Activated naive CD4-positive, alpha-beta T cell treated with anti-CD3 and anti-CD28 coated beads for 36 hours (primary cell): ENCODE measurements around the gene TAPBP. TPM values are rescaled to one million over a fixed set of nuclear protein-coding genes. Genes with fewer than 3 reads are reported as not detected.
"Not testable (repeated sequence)": the region's sequence is repeated elsewhere in the genome, so short reads cannot be mapped to it uniquely, and the experiment has no call there.

Experiments used
- CTCF ChIA-PET: fragments of 350-600 bp; sonication (Branson Sonifier 250); formaldehyde crosslinking; loops from one replicate; lab custom pipeline; 2021; ENCODE audit warnings: antibody characterized with exemption; lab: Charles Lee
- DNase-seq: peaks from one replicate; pipeline ENCODE4 v3.0.0-alpha.2; 2020
- H3K27ac Mint-ChIP-seq: one replicate; pipeline ENCODE4 v1.8.0; 2021; ENCODE audit warnings: mild to moderate bottlenecking, mixed read lengths
- H3K27me3 Mint-ChIP-seq: one replicate; pipeline ENCODE4 v1.8.0; 2021; ENCODE audit warnings: low read depth, mixed read lengths
- H3K36me3 Mint-ChIP-seq: one replicate; pipeline ENCODE4 v1.8.0; 2021; ENCODE audit warnings: low read depth, mixed read lengths
- H3K4me1 Mint-ChIP-seq: one replicate; pipeline ENCODE4 v1.8.0; 2021; ENCODE audit warnings: low read depth, mixed read lengths
- H3K4me3 Mint-ChIP-seq: one replicate; pipeline ENCODE4 v1.8.0; 2021; ENCODE audit warnings: mild to moderate bottlenecking, moderate library complexity, mixed read lengths
- H3K9me3 Mint-ChIP-seq: one replicate; pipeline ENCODE4 v1.8.0; 2021; ENCODE audit warnings: mixed read lengths
- intact Hi-C: fragments of 100-400 bp; cut with micrococcal nuclease; formaldehyde crosslinking; loops from one replicate; pipeline ENCODE4 v1.15.1; 2023
- total RNA-seq, 2 experiments: library from RNA; stranded (reverse); gene quantifications; one replicate each; pipeline ENCODE4 v1.2.3, GENCODE V29; 2021

The TAPBP gene
- 100 to 1,000 TPM; 184 TPM for total RNA-seq

DNA sequence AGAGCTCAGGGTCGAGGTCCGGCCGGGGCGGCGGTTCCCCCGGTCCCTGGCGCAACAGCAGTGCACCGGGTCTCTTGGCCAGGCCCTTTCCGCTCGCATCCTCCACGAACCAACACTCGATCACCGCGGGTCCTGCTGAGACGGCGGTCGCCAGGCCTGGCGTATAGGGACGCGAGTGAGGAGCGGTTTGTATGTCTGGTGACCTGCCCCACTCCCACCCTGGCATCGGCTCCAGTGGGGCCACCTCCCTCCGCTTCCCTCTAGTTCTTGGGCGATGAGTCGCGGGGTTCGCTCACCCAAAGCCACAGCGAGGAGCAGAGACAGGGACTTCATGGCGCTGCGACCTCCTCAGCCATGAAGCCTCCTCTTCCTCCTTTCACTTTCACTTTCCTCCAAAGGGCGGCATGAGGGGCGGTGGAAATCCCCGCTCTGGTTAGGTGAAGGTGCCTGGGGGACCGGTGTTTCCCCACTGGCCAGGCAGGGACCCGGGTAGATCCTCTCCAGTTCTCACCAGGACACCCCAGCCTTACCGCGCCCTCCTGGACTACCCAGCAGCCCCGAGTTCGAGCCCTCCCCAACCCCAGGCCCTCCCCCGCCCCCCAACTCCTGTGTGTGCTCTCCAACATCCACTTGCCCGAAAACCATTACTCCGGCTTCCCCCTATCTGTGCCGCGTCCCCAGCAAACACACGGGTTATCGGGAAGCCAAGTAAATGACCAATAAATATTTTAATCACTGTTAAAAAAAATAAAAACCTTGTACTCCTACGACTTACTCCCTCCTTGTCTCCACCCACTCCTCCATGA is at the start of gene TAPBP:
Gene TAPBP (minus strand): TSS at position 370 of the 806 bp plus-strand sequence. CDS start 37 bp downstream, at position 333.
- CTCF ChIA-PET: interaction anchor here (0.6 to 3.2 kb wide), 5 partner anchors 25 to 117 kb away, joined by 3 to 29 read pairs (median 6); partner anchors contain the start of genes B3GALT4, PFDN6 and WDR46
- intact Hi-C loops: loop anchor here (1.0 to 10.0 kb wide), 10 partner anchors 9 to 469 kb away; partner anchors contain the start of genes CUTA, PSMB8 and VPS52
- Mint-ChIP-seq H3K27me3 (no peaks in the 10 kb centered on the region), H3K27ac (peak within 1 kb of the TSS; percentile 99), H3K9me3 (no peaks in the 10 kb centered on the region), H3K4me3 (peak within 1 kb of the TSS; percentile 99), H3K4me1 (peaks cover 62% of the 10 kb centered on the region), H3K36me3 (peaks cover 35% of the 10 kb centered on the region)
- DNase-seq: peak; percentile 91

DNA sequence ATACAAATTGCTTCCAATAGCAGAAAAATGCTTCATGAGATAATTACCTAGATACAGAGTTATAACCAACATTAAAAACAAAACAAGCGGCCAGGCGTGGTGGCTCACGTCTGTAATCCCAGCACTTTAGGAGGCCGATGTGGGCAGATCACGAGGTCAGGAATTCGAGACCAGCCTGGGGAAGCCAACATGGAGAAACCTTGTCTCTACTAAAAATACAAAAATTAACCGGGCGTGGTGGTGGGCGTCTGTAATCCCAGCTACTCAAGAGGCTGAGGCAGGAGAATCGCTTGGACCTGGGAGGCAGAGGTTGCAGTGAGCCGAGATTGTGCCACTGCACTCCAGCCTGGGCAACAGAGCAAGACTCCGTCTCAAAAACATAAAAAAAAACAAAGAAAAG is 49.6 kb upstream of the TAPBP start:
- intact Hi-C loops, H3K4me3 Mint-ChIP-seq, H3K4me1 Mint-ChIP-seq, H3K9me3 Mint-ChIP-seq, H3K36me3 Mint-ChIP-seq, H3K27ac Mint-ChIP-seq, H3K27me3 Mint-ChIP-seq, DNase-seq: not testable (repeated sequence)
- CTCF ChIA-PET: interaction anchor here (0.8 kb wide), 1 partner anchor 238 kb away, joined by 3 read pairs; no protein-coding TSS in a partner anchor

DNA sequence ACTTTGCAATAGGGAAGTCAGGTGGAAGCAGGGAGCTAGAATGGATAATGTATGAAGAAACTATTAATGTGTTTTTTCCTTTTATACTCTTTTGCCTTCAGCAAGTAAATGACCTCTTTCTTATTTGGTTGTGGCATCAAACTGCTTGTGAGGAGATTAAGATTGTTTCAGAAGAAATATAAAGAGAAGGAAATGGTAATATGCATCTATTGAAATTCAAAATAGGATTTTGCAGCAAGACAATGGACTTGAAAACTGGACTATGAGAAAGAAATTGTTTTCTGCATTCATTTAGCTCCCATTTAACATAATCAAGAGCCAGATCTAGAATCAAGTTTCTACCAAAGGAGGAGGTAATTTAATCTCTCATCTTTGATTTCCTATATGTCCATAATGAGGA is 45.5 kb upstream of the TAPBP start:
- Mint-ChIP-seq H3K4me1 (no peaks in the 10 kb centered on the region), H3K4me3 (no peak overlapping the region), H3K36me3 (no peaks in the 10 kb centered on the region), H3K27me3 (no peaks in the 10 kb centered on the region), H3K27ac (no peak overlapping the region), H3K9me3 (no peaks in the 10 kb centered on the region)
- no peak for DNase-seq
- intact Hi-C loops: no loop called here
- CTCF ChIA-PET: interaction anchor here (0.7 to 1.2 kb wide), 2 partner anchors 8 to 480 kb away, joined by 3 read pairs; no protein-coding TSS in a partner anchor

DNA sequence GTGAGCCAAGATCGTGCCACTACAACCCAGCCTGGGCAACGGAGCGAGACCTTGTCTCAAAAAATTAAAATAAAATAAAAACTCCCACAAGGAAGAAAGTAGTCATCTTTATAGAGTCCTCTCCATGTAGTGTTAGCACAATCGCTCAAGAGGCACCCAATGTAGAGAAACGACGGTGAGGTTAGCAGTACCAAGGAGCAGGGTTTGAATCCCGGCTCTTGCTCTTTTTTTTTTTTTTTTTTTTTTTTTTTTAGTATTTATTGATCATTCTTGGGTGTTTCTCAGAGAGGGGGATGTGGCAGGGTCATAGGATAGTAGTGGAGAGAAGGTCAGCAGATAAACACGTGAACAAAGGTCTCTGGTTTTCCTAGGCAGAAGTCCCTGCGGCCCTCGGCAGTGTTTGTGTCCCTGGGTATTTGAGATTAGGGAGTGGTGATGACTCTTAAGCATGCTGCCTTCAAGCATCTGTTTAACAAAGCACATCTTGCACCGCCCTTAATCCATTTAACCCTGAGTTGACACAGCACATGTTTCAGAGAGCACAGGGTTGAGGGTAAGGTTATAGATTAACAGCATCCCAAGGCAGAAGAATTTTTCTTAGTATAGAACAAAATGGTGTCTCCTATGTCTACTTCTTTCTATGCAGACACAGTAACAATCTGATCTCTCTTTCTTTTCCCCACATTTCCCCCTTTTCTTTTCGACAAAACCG is 43.4 kb upstream of the TAPBP start:
- H3K4me1 Mint-ChIP-seq: not testable (repeated sequence)

DNA sequence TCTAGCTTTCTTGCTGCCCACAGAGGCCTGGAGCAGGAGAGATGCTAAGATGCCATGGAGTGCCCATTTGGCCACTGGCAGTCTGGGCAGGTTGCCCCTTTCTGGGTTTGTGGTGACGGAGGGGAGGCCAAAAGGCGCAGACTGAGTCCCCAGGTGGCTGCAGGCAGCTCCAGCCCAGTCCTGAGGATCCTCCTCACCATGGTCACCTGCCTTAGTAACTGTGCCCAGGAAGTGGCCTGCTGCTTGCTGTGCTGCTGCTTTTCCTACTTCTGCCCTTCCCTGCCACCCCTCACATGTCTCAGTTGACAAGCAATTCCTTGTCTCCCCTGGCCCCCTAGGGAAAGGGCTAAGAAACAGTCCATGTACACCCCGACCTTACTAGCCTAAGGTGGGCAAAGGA is 42.4 kb upstream of the TAPBP start:
- no peak for DNase-seq
- H3K4me1 Mint-ChIP-seq: no peaks in the 10 kb centered on the region
- H3K36me3 Mint-ChIP-seq: no peaks in the 10 kb centered on the region
- H3K9me3 Mint-ChIP-seq: no peaks in the 10 kb centered on the region
- H3K4me3 Mint-ChIP-seq: no peak overlapping the region
- H3K27me3 Mint-ChIP-seq: no peaks in the 10 kb centered on the region
- CTCF ChIA-PET: no interaction called here
- intact Hi-C loops: no loop called here
- H3K27ac Mint-ChIP-seq: no peak overlapping the region

More for the DNA sequence above, 43.4 kb upstream of the TAPBP start:
- H3K9me3 Mint-ChIP-seq, H3K27me3 Mint-ChIP-seq, H3K27ac Mint-ChIP-seq, intact Hi-C loops, H3K36me3 Mint-ChIP-seq, DNase-seq, CTCF ChIA-PET, H3K4me3 Mint-ChIP-seq: not testable (repeated sequence)

DNA sequence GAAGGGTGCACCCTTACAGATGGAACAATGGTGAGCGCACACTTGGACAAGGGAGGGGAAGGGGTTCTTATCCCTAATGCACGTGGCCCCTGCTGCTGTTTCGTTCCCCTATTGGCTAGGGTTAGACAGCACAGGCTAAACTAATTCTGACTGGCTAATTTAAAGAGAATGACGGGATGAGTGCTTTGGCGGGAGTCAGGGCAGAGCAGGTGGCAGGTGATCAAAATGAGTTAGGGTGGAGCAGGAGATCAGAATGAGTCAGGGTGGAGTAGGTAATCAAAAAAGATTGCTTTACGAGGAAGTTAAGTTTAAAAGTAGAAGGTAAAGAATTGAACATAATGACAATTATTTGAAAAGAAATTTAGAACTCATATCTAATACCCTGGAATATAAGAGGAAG is 42.0 kb upstream of the TAPBP start:
- H3K27ac Mint-ChIP-seq, H3K4me1 Mint-ChIP-seq, H3K4me3 Mint-ChIP-seq, H3K27me3 Mint-ChIP-seq, intact Hi-C loops, H3K9me3 Mint-ChIP-seq, DNase-seq, CTCF ChIA-PET, H3K36me3 Mint-ChIP-seq: not testable (repeated sequence)

DNA sequence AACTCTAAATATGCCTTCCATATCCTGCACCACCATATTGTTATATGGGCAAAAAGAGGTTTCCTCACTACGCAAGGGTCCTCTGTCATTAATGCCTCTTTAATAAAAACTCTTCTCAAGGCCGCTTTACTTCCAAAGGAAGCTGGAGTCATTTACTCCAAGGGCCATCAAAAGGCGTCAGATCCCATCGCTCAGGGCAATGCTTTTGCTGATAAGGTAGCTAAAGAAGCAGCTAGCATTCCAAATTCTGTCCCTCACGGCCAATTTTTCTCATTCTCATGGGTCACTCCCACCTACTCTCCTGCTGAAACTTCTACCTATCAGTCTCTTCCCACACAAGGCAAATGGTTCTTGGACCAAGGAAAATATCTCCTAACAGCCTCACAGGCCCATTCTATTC is 33.9 kb upstream of the TAPBP start:
- Mint-ChIP-seq H3K4me1 (peaks cover 20% of the 10 kb centered on the region), H3K27ac (no peak overlapping the region), H3K4me3 (no peak overlapping the region), H3K9me3 (no peaks in the 10 kb centered on the region), H3K36me3 (no peaks in the 10 kb centered on the region), H3K27me3 (no peaks in the 10 kb centered on the region)
- DNase-seq: no peak
- intact Hi-C loops: loop anchor here (10.0 kb wide), 1 partner anchor 233 kb away; no protein-coding TSS in a partner anchor
- CTCF ChIA-PET: no interaction called here

DNA sequence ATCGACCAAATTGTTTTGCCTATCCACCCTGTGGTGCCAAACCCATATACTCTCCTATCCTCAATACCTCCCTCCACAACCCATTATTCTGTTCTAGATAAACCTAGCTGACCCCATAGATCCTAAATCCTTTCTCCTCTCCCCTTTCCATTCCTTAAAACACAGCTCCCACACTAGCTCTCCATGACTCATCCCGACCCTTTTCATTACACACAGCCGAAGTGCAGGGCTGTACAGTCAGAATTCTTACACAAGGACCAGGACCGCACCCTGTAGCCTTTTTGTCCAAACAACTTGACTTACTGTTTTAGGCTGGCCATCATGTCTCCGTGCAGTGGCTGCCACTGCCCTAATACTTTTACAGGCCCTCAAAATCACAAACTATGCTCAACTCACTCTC is 33.1 kb upstream of the TAPBP start:
- H3K9me3 Mint-ChIP-seq, DNase-seq, CTCF ChIA-PET, H3K4me3 Mint-ChIP-seq, H3K36me3 Mint-ChIP-seq, H3K27me3 Mint-ChIP-seq, H3K27ac Mint-ChIP-seq: not testable (repeated sequence)
- intact Hi-C loops: loop anchor here (10.0 kb wide), 1 partner anchor 232 kb away; no protein-coding TSS in a partner anchor
- H3K4me1 Mint-ChIP-seq: peaks cover 20% of the 10 kb centered on the region

DNA sequence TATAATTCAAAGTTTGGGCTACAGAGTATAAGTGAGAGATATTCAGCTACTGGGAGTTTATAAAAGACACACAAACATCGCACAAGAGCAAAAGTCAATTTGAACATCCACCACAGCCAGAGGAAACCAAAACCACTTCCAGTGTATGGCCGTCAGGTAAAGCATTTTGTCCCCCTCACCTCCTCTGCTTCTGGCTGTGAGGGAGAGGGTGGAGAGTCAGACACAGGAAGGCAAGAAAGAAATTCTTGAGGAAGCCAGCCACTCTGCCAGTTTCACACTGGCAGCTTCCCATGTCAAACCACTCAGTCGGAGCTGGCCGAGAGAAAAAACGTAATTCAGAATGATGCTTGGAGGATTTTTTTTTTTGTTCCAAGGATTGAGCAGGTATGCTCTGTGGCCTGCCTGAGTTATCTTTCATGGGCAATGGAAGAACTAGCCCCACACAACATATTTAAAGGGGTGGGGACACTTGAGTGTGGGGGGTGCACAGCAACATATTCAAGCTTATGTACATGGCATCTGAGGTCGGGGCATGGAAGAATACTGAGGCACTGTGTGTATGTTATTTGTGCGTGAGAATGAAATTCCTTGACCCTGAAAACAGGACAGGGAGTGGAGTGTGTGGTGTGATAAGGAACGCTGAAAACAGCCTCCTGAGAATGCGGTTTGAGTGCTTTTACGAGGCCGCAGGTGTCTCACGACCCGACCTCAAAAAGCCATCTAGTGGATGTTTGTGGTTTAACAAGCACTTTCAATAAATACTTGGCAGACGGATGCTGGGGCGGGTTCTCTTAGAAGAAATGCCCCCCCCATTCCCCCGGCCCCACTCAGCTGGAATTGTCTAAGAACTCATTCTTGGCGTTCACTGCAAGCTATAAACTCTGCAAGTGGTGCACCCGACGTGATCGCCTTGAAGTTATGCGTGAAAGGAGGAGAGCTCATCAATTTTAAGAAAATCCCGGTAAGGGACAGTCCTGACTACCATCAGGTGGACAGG is 31.1 kb upstream of the TAPBP start:
- H3K4me1 Mint-ChIP-seq: peaks cover 20% of the 10 kb centered on the region
- H3K9me3 Mint-ChIP-seq: no peaks in the 10 kb centered on the region
- peak; percentile 77 for DNase-seq
- peak overlapping the region; percentile 64 for H3K4me3 Mint-ChIP-seq
- intact Hi-C loops: loop anchor here (1.0 to 10.0 kb wide), 5 partner anchors 22 to 230 kb away; partner anchors contain the start of genes RGL2, TAPBP and VPS52
- CTCF ChIA-PET: interaction anchor here (0.6 to 2.8 kb wide), 22 partner anchors 9 to 900 kb away, joined by 3 to 29 read pairs (median 4); partner anchors contain the start of genes B3GALT4, CUTA, RGL2 and RPS18
- no peaks in the 10 kb centered on the region for H3K36me3 Mint-ChIP-seq
- peak overlapping the region; percentile 74 for H3K27ac Mint-ChIP-seq
- H3K27me3 Mint-ChIP-seq: no peaks in the 10 kb centered on the region

DNA sequence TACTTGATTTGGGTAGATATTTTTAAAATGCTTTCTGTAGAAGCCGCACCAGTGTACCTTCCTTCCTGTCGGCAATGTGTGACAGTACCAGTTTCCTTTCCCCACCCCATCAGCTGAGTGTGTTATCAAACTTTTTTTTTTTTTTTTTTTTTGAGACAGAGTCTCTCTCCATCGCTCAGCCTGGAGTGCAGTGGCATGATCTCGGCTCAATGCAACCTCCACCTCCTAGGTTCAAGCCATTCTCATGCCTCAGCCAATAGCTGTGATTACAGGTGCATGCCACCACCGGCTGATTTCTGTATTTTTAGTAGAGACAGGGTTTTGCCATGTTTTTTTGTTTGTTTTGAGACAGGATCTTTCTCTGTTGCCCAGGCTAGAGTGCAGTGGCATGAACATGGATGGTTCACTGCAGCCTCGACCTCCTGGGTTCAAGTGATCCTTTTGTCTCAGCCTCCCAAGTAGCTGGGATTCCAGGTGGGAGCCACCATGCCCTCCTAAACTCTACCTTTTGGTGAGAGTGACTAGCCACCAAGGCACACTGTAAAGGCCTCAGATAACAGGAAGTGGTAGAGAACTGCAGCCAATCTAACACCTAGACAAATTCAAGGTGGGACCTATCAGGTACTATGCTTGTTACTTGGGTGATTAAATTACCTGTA is 30.2 kb upstream of the TAPBP start:
- Mint-ChIP-seq H3K36me3 (no peaks in the 10 kb centered on the region), H3K4me3 (peak overlapping the region; percentile 34), H3K4me1 (peaks cover 20% of the 10 kb centered on the region), H3K9me3 (no peaks in the 10 kb centered on the region), H3K27me3 (no peaks in the 10 kb centered on the region), H3K27ac (peak overlapping the region; percentile 72)
- DNase-seq: peak; percentile 62
- intact Hi-C loops: loop anchor here (1.0 to 10.0 kb wide), 3 partner anchors 45 to 229 kb away; partner anchors contain the start of genes RGL2 and VPS52
- CTCF ChIA-PET: interaction anchor here (0.6 to 2.8 kb wide), 16 partner anchors 8 to 329 kb away, joined by 3 to 29 read pairs (median 6); partner anchors contain the start of genes B3GALT4, CUTA, RGL2 and RPS18

DNA sequence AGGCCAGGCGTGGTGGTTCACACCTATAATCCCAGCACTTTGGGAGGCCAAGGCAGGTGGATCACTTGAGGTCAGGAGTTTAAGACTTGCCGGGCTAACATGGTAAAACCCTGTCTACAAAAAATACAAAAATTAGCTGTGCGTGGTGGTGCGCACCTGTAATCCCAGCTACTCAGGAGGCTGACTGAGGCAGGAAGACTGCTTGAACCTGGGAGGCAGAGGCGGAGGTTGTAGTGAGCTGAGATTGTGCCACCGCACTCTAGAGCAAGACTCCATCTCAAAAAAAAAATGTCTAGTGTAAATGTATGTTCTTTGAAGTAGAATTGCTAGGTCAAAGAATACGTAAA is 29.7 kb upstream of the TAPBP start:
- DNase-seq, H3K27me3 Mint-ChIP-seq, H3K36me3 Mint-ChIP-seq, H3K9me3 Mint-ChIP-seq: not testable (repeated sequence)
- H3K27ac Mint-ChIP-seq: peak overlapping the region; percentile 72
- H3K4me3 Mint-ChIP-seq: peak overlapping the region; percentile 34
- CTCF ChIA-PET: interaction anchor here (0.6 to 2.8 kb wide), 8 partner anchors 19 to 244 kb away, joined by 3 to 29 read pairs (median 10); partner anchors contain the start of genes B3GALT4, RGL2, RPS18 and TAPBP
- H3K4me1 Mint-ChIP-seq: peaks cover 20% of the 10 kb centered on the region
- intact Hi-C loops: loop anchor here (10.0 kb wide), 1 partner anchor 229 kb away; no protein-coding TSS in a partner anchor
